Hepatocyte (in vitro differentiated cells): ENCODE results near the gene APBB1.

Experiments used
- EZH2 ChIP-seq: fragments of 200-600 bp; sonication (generic); IDR thresholded peaks from 2 replicates; pipeline ENCODE4 v1.6.1; 2016; ENCODE audit warnings: antibody characterized with exemption, mild to moderate bottlenecking, borderline replicate concordance
- EZH2phosphoT487 ChIP-seq: fragments of 200-600 bp; sonication (generic); IDR thresholded peaks from one replicate; pipeline ENCODE4 v1.6.1; 2018; ENCODE audit warnings: antibody characterized with exemption, mild to moderate bottlenecking, low read depth, moderate library complexity; ENCODE audit not compliant: unreplicated experiment, severe bottlenecking
- TF ChIP-seq, protein P1 (sequence below): fragments of 200-600 bp; sonication (generic); IDR thresholded peaks from 2 replicates; pipeline ENCODE4 v1.5.1; 2016; ENCODE audit warnings: antibody characterized with exemption, mild to moderate bottlenecking; ENCODE audit not compliant: poor library complexity

GRCh38 chr11:6388748-6389147, 30.1 kb downstream of the APBB1 start:
- TF ChIP-seq EZH2 (no peak), EZH2phosphoT487 (no peak)
- TF ChIP-seq, protein P1, sequence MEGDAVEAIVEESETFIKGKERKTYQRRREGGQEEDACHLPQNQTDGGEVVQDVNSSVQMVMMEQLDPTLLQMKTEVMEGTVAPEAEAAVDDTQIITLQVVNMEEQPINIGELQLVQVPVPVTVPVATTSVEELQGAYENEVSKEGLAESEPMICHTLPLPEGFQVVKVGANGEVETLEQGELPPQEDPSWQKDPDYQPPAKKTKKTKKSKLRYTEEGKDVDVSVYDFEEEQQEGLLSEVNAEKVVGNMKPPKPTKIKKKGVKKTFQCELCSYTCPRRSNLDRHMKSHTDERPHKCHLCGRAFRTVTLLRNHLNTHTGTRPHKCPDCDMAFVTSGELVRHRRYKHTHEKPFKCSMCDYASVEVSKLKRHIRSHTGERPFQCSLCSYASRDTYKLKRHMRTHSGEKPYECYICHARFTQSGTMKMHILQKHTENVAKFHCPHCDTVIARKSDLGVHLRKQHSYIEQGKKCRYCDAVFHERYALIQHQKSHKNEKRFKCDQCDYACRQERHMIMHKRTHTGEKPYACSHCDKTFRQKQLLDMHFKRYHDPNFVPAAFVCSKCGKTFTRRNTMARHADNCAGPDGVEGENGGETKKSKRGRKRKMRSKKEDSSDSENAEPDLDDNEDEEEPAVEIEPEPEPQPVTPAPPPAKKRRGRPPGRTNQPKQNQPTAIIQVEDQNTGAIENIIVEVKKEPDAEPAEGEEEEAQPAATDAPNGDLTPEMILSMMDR = no peak
